Esophagus squamous epithelium (tissue), 5 donors: ENCODE data around the gene NOXRED1. TPM values are rescaled to one million over a fixed set of nuclear protein-coding genes. Genes with fewer than 3 reads are reported as not detected.

Source experiments
- DNase-seq: peaks from one replicate; lab custom pipeline; 2025; lab: John Stamatoyannopoulos, UW
- H3K27ac ChIP-seq, 4 donors: fragments of 200-600 bp; sonication (generic); one replicate each; pipeline ENCODE4 v1.5.1; 2016 to 2019; ENCODE audit warnings: mild to moderate bottlenecking in 1 of 4
- H3K27me3 ChIP-seq, 4 donors: fragments of 200-600 bp; sonication (generic); 1 replicate in 3 of 4; 2 replicates in 1 of 4; pipeline versions ENCODE4 v1.5.1 to v1.6.0; 2017 to 2021; ENCODE audit warnings: antibody characterized with exemption in 1 of 4
- H3K36me3 ChIP-seq, 3 donors: fragments of 200-600 bp; sonication (generic); one replicate each; pipeline ENCODE4 v1.5.1; 2016 to 2019
- H3K4me1 ChIP-seq, 3 donors: fragments of 200-600 bp; sonication (generic); one replicate each; pipeline ENCODE4 v1.5.1; 2017 to 2019
- H3K4me3 ChIP-seq, 4 donors: fragments of 200-600 bp; sonication (generic); 1 replicate in 3 of 4; 2 replicates in 1 of 4; pipeline ENCODE4 v1.5.1; 2016 to 2019; ENCODE audit warnings: mild to moderate bottlenecking in 2 of 4, moderate library complexity in 1 of 4
- H3K9me3 ChIP-seq, 3 donors: fragments of 200-600 bp; sonication (generic); one replicate each; pipeline ENCODE4 v1.5.1; 2016 to 2019
- POLR2A ChIP-seq, 4 donors: fragments of 450-650 bp; IDR thresholded peaks; one replicate each; pipeline ENCODE4 v1.6.1; 2017; ENCODE audit warnings: antibody characterized with exemption in 4 of 4, mild to moderate bottlenecking in 4 of 4, moderate library complexity in 3 of 4
- WGBS, 2 donors: methylation state at CpG; one replicate each; pipeline ENCODE4 v1.1.5; 2018; 5-methylcytosine and 5-hydroxymethylcytosine counted together
- intact Hi-C: fragments of 100-400 bp; cut with DNase I; formaldehyde crosslinking; loops from one replicate; pipeline ENCODE4 v1.15.0; 2022
- small RNA-seq, 4 donors: library from RNA; depleted of rRNA; stranded (forward); fragments of <200 nt; gene quantifications; one replicate each; pipeline ENCODE3, GENCODE V24; 2016
- total RNA-seq, 4 donors: library from RNA; depleted of rRNA; stranded (reverse); fragments of >200 nt; gene quantifications; one replicate each; pipeline ENCODE4 v1.1.0, GENCODE V29; 2016
- TF ChIP-seq, protein P1 (sequence below), 6 experiments: fragments of 450-650 bp in 4 of 6; fragments of 200-600 bp in 2 of 6; sonication (generic) in 2 of 6; IDR thresholded peaks; one replicate each; pipeline ENCODE4 v1.5.1; 2016 to 2019; ENCODE audit warnings: antibody characterized with exemption in 6 of 6, mild to moderate bottlenecking in 4 of 6, moderate library complexity in 4 of 6
- donor health status: DM: yes; HTN: yes; CAD: no.

NOXRED1 gene
- total RNA-seq, 4 donors from 2014 or later: not detected

DNA sequence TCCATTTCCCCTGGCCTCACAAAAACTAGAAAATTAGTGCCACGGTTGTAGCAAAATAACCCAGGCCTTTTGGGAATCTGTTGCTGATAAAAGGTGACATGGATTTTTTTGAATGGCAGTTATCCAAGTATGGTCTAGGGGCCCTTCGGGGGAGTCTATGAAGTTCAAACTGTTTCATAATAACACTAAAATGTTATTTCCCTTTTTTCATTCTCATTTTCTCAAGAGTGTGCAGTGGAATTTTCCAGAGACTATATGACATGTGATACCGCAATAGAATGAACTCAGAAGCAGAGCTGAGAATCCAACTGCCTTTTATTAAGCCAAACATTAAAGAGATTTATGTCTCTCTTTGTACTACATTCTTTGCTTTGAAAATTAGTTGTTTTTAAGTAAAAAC, 75.6 kb downstream of the NOXRED1 start:
- WGBS, 2 donors: 66 to 88% methylated on average over 3 of the region's 3 CpGs
- intact Hi-C loops: no loop called here
- H3K27me3 ChIP-seq: no peaks in the 10 kb centered on the region
- H3K4me1 ChIP-seq: peaks cover 0 to 15% (median 0%) of the 10 kb centered on the region in 3 donors
- H3K4me3 ChIP-seq: no peak overlapping the region
- H3K36me3 ChIP-seq: peaks cover 0 to 35% (median 0%) of the 10 kb centered on the region in 3 donors
- no peak for TF ChIP-seq POLR2A (IDR thresholded peaks at IDR 0.05)
- TF ChIP-seq, protein P1, sequence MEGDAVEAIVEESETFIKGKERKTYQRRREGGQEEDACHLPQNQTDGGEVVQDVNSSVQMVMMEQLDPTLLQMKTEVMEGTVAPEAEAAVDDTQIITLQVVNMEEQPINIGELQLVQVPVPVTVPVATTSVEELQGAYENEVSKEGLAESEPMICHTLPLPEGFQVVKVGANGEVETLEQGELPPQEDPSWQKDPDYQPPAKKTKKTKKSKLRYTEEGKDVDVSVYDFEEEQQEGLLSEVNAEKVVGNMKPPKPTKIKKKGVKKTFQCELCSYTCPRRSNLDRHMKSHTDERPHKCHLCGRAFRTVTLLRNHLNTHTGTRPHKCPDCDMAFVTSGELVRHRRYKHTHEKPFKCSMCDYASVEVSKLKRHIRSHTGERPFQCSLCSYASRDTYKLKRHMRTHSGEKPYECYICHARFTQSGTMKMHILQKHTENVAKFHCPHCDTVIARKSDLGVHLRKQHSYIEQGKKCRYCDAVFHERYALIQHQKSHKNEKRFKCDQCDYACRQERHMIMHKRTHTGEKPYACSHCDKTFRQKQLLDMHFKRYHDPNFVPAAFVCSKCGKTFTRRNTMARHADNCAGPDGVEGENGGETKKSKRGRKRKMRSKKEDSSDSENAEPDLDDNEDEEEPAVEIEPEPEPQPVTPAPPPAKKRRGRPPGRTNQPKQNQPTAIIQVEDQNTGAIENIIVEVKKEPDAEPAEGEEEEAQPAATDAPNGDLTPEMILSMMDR (IDR thresholded peaks at IDR 0.05): no peak
- H3K27ac ChIP-seq: no peak overlapping the region
- no peak for DNase-seq
- H3K9me3 ChIP-seq: no peaks in the 10 kb centered on the region

DNA sequence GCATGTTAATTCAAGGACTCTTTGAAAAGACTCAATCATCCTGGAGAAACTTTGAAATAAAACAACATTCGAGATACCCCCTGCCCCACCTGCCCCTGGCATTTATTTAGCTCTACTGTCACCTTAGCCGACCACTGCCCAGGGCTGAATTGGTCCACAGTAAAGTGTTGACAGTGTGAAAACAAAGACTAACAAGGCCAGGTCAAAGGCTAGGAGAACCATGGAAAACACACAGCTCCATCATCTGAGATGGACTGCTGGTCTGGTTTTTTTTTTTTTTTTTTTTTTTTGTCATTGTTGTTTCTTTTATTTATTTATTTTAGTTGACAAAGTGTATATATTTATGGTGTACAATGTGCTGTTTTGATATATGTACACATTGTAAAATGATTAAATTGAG, 76.8 kb downstream of the NOXRED1 start:
- no peak for DNase-seq
- H3K36me3 ChIP-seq: peaks cover 1 to 48% (median 3%) of the 10 kb centered on the region in 3 donors
- 75 to 80% methylated on average over 2 of the region's 2 CpGs for WGBS, 2 donors
- no peaks in the 10 kb centered on the region for H3K9me3 ChIP-seq
- no peak for TF ChIP-seq POLR2A (IDR thresholded peaks at IDR 0.05)
- TF ChIP-seq, protein P1 (IDR thresholded peaks at IDR 0.05): no peak
- intact Hi-C loops: no loop called here
- H3K27me3 ChIP-seq: no peaks in the 10 kb centered on the region
- H3K4me3 ChIP-seq: no peak overlapping the region
- peaks cover 0 to 15% (median 0%) of the 10 kb centered on the region in 3 donors for H3K4me1 ChIP-seq
- H3K27ac ChIP-seq: no peak overlapping the region

DNA sequence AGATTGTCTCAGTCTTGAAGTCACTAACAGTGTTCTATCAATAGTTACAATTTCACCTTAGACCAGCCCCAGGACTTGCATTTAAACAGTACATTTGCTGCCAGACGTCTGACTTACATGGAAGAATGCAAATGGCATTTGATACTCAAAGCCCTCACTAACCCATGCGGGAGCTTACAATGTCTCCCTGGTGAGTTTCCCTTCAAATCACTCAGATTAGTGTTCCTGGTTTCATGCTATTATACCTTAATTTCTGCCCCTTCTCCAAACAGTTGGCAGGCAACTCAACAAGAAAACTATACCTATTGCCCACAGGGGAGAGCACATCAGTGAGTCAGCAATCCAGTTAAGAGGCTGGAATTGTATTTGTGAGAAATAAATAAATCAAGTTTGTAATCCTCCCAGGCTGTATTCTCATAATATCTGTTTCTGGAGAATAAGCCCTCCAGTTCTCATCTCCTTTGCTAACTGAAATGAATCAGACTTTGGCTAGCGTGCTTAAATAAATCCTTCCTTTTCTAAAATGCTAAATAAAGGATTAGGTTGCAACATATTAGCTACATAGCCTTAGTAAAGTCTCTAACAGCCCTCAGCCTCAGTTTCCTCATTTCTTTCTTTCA, 78.8 kb downstream of the NOXRED1 start:
- TF ChIP-seq, protein P1 (IDR thresholded peaks at IDR 0.05): no peak
- TF ChIP-seq POLR2A (IDR thresholded peaks at IDR 0.05): no peak
- peaks cover 6 to 52% (median 6%) of the 10 kb centered on the region in 3 donors for H3K36me3 ChIP-seq
- DNase-seq: no peak
- H3K27me3 ChIP-seq: no peaks in the 10 kb centered on the region
- 60 to 83% methylated on average over 2 to 3 of the region's 3 CpGs for WGBS, 2 donors
- H3K27ac ChIP-seq: no peak overlapping the region
- no peaks in the 10 kb centered on the region for H3K9me3 ChIP-seq
- intact Hi-C loops: no loop called here
- H3K4me1 ChIP-seq: peaks cover 0 to 15% (median 0%) of the 10 kb centered on the region in 3 donors
- H3K4me3 ChIP-seq: no peak overlapping the region

Small RNAs within 50 kb of the gene (small RNA-seq; reads per million reads assigned to genes)
- gene RF00404: 0 reads per million in 4 donors

Other genes starting within 250 kb of the NOXRED1 start
- gene TMEM63C, start 241.7 kb downstream of the NOXRED1 start, total RNA-seq: 10 to 100 TPM in 1 of 4 donors, 1 to 10 TPM in 3; 5.2 to 18.6 (median 9.8) TPM
- not detected for gene NGB, start 152.3 kb downstream of the NOXRED1 start, total RNA-seq
- gene POMT2, start 102.6 kb downstream of the NOXRED1 start, total RNA-seq: 10 to 100 TPM in 1 of 4 donors, 1 to 10 TPM in 3; 7.3 to 16.0 (median 8.4) TPM
- gene GSTZ1, start 102.5 kb downstream of the NOXRED1 start, total RNA-seq: 10 to 100 TPM; 22.0 to 44.4 (median 28.1) TPM
- gene TMED8, start 46.4 kb downstream of the NOXRED1 start, total RNA-seq: 1 to 10 TPM; 4.4 to 9.3 (median 8.0) TPM
- under 1 TPM; 0.12 to 0.48 (median 0.40) TPM for gene SAMD15, start 46.1 kb downstream of the NOXRED1 start, total RNA-seq
- 10 to 100 TPM; 13.2 to 15.3 (median 13.8) TPM for gene VIPAS39, start 34.1 kb upstream of the NOXRED1 start, total RNA-seq
- 100 to 1,000 TPM in 3 of 4 donors, 10 to 100 TPM in 1; 98.6 to 166 (median 120) TPM for gene AHSA1, start 34.6 kb upstream of the NOXRED1 start, total RNA-seq
- gene ISM2, start 75.3 kb upstream of the NOXRED1 start, total RNA-seq: 1 to 10 TPM in 2 of 4 donors, not detected in 2; 1.6 to 1.7 TPM
- 10 to 100 TPM; 35.1 to 50.5 (median 39.9) TPM for gene SPTLC2, start 193.1 kb upstream of the NOXRED1 start, total RNA-seq